Fibroblast of skin of left biceps (primary cell): ENCODE results near the gene ZIM2.

ENCODE experiments used
- DNase-seq, 2 experiments: peaks; one replicate each; pipeline ENCODE4 v3.0.0-alpha.2; 2013; ENCODE audit warnings: low read depth in 2 of 2

Gene ZIM2

DNA sequence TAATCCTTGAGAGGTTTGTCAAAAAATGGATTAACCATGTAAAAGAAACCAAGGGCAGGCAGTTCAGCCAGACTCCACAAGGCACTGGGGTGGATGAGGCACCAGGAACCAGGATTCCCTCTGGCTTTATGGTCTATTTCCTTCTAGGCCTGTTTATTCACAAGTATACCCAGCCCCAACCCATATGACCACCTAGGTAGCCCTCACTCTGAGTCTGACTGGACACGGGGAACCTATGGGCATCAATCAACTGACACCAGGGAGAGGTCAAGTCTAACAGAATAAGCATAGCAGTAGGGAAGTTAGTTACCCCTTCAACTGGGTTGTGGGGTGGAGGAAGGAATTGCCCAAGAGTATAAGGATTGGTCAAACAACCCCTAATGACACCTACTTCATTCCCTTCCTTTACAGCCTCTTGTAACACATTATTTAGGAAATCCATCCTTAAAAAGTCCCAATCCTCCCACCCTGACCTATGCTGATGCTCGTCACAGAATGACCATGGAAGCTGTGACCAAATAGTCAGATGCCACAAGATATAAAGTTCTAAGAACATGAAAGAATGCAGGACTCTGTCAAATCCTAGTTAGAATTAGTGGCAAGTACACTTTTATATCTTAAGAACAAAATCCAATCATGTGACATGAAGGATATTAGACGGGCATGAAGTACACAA is 31.7 kb downstream of the ZIM2 start:
- DNase-seq = no peak

DNA sequence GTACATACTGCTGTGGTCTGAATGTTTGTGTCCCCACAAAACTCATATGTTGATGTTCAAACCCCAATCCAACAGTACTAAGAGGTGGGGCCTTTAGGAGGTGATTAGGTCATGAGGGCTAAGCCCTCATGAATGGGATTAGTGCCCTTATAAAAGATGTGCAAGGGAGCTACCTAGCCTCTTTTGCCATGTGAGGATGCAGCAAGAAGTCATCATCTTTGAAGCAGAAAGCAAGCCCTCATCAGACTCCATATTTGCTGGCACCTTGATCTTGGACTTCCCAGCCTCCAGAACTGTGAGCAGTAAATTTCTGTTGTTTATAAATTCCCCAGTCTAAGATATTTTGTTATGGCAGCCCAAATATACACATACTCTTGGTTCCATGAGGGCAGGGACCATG is 33.9 kb downstream of the ZIM2 start:
- DNase-seq = no peak

DNA sequence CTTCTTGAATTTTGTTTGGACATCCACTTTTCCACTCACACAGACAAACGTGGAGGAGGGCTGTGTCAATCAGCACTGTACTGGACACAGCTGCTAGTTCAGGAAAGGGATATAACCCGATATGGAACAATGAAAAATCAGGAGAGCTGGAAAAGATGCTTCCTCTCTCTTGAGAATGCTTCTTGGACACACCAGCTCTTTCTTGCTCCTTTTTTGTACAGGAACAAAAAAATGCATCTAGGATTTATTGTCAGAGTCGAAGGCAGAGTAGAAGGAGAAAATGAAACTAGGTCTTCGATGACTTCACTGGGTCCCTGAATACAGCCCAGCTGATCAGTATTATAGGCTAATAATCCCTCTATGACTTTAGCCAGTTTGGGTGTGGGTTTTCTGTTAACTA is 62.2 kb downstream of the ZIM2 start:
- DNase-seq = no peak

DNA sequence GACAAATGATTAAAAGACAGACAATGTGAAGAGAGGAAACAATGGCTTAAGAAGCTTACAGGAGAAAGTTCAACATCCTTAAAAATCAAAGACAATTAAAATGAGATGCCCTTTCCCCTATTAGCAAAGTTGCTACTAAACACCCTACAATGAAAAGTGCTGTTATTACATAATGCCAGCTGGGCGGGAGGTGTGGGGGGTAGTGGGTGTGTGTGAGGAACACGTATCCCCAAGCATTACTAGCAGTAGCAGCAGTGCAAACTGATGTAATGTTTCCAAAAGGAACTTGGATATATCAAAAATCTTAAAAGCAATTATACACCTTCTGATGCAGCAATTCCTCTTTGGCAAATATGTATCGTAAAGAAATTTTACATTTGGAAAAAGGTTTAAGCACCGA is 70.9 kb downstream of the ZIM2 start:
- no peak for DNase-seq

DNA sequence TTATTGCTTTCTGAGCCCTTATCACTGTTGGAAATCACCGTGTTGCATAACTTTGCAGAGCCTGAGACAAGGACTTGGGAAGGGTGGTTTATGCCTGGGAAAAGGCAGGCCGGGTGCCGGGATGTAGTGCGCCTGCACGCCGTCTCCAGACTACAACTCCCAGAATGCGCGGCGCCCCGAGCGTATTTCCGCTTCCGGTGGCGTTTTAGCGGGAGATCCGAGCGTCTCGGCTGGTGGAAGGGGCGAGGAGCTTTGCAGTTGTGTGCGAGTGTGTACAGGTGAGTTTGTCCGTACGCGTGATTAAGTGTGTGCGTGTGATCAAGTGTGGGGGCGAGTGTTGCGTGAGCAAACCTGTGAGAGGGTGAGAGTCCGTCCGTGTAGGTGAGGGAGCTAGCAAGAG is 75.4 kb downstream of the ZIM2 start:
- no peak for DNase-seq

DNA sequence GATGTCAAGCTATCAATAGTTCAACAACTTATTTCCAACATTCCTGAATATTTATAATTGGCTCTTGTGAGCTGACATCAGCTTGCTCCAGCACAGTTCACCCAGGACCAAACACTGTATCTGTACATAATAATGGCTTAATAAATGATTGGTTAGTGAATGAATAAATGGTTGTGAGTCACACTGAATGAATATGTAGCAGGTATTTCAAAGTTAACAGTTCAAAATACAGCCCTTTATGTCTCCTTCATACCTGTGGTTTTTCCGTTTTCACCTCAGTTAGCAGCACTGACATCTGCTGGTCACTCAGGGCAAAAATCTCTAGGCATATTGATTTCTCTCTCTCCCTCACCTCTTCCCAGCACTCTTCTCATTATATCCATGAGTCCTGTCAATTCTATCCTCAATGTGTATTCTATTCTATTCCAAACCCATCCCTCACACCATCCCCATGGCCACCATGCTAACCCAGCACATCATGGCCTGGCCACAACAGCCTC is 76.3 kb downstream of the ZIM2 start:
- DNase-seq = no peak

DNA sequence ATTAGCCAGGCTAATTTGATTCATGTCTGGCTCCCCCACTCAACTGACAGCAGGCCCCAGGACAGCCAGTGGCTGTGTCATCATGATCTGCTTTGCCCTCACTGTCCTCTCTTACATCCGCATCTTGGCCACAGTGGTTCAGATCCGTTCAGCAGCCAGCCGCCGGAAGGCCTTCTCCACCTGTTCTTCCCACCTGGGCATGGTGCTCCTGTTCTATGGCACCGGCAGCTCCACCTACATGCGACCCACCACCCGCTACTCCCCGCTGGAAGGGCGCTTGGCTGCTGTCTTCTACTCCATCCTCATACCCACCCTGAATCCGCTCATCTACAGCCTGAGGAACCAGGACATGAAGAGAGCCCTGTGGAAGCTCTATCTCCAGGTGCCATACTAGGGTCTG is 79.7 kb downstream of the ZIM2 start:
- DNase-seq = no peak

DNA sequence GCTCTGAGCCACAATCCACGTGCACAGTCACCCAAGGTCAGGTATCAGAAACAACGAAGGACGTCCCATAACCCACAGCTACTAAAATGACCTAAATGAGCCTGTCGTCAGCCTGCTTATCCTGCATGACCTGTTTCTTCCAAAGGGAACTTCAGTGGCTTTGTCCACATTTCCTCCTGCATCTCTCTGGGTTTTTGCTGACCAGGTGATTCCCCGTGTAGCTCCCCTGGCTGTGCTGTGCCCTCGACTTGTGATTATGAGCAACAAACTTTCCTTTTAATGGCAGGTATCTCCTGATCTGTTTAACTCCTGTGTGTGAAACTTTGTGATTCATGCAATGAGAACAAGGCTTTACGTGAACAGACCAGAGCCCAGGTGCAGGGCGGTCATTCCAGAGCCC is 81.0 kb downstream of the ZIM2 start:
- DNase-seq = no peak

DNA sequence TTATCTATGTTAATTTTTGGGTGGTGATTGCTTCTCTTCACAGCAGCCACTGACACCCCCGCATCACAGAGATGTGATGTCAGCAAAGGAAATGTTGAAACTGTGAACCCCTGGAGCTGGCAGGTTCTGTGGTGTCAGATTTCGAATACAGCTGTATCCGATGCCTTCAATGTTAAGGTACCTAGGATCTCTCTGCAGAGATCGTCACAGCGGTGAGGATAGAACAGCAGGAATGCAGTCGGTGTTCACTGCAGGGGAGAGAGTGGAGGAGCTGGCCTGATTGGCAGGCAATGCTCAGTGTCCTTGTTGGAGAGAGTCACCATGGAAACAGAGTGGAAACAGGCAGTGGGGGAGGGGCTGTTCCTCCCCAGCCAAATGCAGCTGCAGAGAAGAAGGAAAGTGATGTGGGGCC is 89.4 kb downstream of the ZIM2 start:
- no peak for DNase-seq

DNA sequence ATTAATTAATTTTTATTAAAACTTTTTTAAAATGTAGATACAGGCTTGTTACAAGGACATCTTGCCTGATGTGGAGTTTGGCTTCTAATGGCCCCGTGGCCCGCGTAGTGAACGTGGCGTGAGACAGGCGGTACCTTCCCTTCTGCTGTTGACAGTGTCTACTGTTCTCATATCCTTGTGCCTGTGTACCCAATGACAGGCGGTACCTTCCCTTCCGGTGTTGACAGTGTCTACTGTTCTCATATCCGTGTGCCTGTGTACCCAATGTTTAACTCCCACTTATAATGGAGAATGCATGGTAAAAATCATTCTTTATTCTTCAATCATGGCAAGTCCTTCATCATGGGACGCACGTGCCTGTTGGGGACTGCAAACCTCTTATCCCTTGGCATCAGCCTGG is 89.9 kb downstream of the ZIM2 start:
- DNase-seq = no peak

DNA sequence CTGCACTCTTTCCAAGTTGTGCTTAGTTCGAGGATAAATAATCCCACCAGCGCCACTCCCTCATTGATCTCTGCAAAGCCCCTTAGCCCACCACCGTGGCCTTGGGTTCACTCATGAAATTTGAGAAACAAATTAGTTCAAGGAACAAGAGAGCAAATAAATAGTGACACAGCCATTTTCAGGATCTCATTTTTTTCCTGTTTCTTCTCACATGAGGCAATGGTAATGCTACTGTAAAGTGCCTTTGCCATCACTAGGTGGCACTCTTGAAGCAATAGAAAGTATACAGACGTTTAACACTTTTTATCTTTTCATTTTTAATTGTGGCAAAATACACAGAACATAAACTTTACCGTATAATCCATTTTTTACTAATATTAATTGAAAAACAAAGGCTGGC is 92.1 kb downstream of the ZIM2 start:
- DNase-seq = no peak

DNA sequence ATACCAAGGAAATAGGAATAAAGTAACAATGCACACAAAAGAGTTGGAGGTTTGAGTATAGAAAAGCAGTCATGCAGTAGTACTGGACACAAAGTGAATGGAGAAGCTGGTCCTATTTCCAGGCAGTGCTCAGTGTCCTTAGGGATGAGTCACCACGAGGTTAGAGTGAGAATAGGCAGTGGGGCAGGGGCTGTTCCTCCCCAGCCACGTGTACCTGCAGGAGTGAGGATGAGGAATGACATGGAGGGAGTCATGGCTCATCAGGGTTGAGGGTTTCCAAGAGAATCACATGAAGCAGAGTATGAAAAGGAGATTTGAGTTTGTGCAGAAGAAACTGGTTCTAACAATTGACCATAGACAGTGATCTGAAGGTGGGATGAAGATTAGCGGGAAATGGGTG is 94.2 kb downstream of the ZIM2 start:
- no peak for DNase-seq

DNA sequence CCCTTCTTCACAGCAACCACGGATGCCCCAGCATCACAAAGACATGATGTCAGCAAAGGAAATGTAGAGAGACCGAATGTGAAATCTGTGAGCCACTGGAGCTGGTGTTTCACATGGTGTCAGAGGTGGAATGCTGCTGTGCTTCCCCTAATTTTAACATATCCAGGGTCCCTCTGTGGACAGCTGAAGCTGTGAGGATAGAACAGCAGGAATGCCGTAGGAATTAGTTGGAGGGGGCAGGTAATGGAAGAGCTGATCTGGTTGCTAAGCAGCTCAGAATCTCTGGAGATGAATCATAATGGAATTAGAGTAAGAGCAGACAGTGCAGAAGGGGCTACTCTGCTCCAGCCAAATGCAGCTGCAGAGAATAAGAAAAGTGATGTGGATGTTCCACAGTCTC is 100.0 kb downstream of the ZIM2 start:
- no peak for DNase-seq

DNA sequence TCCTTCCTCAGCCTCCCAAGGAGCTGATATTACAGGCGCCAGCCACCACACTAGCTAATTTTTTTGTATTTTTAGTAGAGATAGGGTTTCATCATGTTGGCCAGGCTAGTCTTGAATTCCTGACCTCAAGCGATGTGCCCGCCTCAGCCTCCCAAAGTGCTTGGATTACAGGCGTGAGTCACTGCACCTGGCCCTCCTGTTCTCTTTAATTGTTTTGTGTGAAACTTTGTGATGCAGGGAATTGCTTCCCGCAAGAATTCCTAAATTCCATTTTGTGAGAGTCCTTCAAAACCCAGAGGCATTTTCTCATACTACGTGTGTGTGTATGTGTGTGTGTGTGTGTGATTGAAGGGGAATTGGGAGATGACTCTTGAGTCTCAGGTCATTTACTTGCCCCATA is 104.0 kb downstream of the ZIM2 start:
- no peak for DNase-seq

DNA sequence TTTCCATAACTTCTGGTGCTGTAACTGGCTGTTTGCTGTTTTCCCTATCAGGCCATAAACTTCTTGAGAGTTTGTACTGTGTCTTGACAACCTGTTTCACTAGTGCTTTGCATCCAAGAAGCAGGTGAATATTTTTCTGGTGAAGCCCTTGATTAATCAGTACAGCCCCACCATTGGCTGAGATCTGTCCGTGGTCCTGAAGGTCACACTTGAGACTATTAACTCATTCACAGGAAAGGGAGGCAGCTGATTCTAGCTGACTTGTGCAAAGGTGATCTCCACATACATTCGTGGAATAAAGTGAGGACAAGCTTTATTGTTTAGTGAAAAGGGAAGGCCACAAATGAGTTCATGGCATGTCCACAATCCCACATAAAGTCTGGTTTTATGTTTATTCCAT is 107.5 kb downstream of the ZIM2 start:
- no peak for DNase-seq

DNA sequence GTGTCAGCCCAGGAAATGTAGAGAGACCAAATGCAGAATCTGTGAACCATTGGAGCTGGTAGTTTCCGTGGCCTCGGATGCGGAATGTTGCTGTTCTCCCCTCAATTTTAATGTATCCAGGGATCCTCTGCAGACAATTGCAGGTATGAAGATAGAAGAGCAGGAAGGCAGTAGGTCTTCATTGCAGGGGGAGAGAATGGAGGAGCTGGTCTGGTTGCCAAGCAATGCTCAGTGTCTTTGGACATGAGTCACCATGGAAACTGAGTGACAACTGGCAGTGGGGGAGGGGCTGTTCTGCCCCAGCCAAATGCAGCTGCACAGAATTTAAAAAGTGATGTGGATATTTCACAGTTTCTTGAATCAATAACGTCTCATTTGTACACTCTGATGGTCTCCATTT is 112.8 kb downstream of the ZIM2 start:
- DNase-seq = no peak

DNA sequence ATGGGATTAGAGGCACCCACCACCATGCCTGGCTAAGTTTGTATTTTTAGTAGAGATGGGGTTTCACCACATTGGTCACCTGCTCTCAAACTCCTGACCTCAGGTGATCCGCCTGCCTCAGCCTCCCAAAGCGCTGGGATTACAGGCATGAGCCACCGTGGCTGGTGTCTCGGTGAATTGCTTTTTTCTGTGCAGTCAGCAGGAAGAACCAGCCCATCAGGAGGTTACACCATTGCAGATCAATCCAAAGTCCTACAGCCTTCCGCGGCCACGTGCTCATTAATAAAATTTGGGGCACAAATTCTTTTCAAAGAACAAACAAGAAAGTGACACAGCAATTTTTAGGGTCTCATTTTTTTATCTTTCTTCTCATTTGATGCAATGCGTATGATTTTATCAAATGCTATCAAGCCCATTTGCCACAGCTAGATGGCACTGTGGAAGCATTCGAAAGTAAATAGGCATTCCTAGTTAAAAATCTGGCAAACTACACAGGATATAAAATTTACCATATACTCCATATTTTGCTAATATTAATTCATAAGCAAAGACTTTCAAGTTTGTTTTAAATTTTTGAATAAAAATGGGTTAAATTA is 114.6 kb downstream of the ZIM2 start:
- DNase-seq = no peak
